Skin of body (tissue), 2 donors: Measurements from ENCODE around the gene MYL5. TPM values are rescaled to one million over a fixed set of nuclear protein-coding genes. Genes with fewer than 3 reads are reported as not detected.
"Not testable (repeated sequence)": the region's sequence is repeated elsewhere in the genome, so short reads cannot be mapped to it uniquely, and the experiment has no call there.

Experiments
- DNase-seq: peaks from one replicate; lab custom pipeline; 2025; lab: John Stamatoyannopoulos, UW
- total RNA-seq: library from RNA; depleted of rRNA; stranded (reverse); fragments of >200 nt; gene quantifications from one replicate; pipeline ENCODE4 v1.2.3, GENCODE V29; 2014

The MYL5 gene
- total RNA-seq, 1 donor from 2014 or later = 94.6 TPM

GRCh38 chr4:669806-670559, 4.4 kb upstream of the MYL5 start:
- not testable (repeated sequence) for DNase-seq

- no peak for DNase-seq
Observed at GRCh38 chr4:671769-672168, 2.6 kb upstream of the MYL5 start.

GRCh38 chr4:673349-674091, 822 bp upstream of the MYL5 start:
- no peak for DNase-seq

- DNase-seq = no peak
Observed at GRCh38 chr4:675036-675882, 917 bp downstream of the MYL5 start.

- no peak for DNase-seq
Observed at GRCh38 chr4:675980-676870, 1.9 kb downstream of the MYL5 start.

DNA sequence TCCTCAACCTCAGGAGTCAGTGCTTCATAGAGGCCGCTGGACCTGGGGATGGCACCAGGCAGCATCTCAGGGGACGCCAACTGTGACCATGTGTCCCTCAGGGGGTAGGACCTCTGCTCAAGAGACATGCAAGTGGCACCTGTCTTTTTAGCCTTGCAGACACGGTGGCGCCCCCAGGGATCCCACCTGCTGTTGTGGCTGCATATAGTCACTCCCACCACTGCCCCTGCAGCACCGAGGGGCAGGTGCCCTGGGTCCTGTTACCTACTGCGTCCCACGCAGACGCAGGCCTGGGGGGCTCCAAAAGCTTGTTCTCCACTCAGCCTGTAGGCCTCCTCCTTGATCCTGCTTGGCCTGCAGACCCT, 2.5 kb downstream of the MYL5 start:
- no peak for DNase-seq

DNA sequence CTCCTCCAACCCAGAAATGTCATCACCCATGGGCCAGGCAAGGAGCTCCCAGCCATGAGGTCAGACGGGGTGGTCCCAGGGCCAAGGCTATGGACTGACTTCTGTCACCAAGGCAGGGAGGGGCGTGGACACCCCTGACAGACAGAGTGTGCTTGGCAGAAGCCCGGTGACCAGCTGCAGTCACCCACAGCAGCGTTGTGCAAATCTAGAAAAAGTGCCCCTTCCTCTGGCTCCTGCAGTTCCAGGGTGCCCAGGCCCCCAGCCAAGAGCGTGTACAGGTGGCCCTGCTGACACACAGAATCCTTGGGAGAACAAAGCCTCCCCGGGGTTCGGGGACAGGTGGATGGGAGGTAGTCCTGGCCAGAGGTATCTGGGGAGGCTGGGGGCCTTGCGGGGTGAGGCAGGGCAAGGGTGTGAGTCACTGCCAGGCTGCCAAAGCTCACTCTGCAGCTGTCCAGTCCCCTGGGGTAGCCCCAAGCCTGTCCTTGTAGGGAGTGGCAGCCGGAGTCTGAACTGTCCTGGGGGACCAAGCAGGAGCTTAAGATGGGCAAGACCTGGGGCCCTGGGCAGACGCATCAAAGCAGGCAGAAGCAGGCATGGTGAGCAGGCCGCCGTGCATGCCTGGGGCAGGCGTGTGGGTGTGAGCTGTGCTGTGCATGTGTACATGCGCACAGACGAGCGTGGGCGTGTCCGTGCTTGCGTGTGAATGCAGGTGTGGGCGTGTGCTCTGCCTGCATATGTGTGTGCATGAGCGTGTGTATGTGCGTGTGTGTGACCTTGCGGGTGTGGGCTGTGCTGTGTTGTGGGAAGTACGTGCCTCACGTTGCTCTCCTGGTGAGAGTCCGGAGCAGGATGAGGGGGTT, 3.3 kb downstream of the MYL5 start:
- DNase-seq = no peak

DNA sequence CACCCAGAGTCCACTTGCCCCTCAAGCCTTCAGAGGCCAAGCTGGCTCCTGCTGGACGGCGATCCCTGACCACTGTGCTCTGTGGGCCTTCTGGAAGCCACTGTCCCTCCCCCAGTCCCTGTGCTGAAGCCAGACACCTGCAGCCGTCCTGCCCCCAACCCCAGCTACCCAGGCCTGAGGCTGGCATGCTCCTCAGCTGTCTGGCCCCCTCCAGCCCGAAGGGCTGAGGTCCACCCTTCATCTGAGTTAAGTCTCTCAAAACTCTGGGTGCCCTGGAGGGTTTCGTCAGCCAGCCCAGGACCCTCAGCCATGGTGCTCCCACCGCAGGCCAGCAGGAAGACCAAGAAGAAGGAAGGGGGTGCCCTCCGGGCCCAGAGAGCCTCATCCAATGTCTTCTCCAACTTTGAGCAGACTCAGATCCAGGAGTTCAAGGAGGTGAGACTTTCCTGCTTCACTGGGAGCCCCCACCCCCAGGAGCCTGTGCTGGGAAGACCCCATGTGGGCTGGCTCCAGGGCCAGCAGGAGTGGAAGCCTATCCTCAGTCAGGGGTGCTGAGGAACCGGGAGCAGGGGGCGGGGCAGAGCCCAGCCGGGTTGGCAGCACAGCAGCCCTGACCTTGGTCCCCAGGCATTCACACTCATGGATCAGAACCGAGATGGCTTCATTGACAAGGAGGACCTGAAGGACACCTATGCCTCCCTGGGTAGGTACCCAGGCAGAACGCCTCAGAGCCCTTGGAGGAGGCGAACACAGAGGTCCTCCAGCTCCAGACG, 4.2 kb downstream of the MYL5 start:
- no peak for DNase-seq

- DNase-seq = no peak
Observed at GRCh38 chr4:679104-679481, 4.8 kb downstream of the MYL5 start.

DNA sequence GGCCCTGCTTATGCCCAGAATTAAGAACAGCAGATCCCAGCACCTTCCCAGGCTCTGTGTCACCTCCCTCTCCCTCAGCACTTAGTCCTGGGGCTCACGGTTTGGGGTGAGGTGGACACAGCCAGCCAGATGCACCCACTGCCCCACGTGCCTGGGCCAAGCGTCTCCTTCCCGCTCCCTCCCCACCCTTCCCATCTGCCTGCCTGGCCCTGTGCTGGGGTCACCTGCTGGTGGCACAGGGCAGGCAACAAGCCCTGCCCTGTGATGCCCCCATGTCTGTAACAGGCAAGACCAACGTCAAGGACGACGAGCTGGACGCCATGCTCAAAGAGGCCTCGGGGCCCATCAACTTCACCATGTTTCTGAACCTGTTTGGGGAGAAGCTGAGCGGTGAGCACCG, 5.3 kb downstream of the MYL5 start:
- no peak for DNase-seq

DNA sequence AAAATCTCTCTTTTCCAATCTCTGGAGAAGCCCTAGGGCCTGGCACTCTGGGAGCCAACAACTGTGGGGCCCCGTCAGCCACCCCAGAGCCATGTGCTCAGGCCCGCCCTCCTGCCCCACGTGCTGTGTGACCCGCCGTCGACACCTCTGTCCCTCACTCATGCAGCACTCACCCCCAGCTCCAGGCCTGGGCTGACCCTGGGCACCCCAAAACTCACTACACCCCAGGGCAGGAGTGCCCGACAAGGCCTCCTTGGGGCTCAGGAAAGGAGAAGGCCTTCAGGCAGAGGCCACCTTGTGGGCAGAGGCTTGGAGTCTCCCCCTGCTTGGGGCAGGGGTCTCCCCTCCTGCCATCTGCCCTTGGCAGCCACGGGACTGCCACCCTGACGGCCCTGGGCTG, 5.7 kb downstream of the MYL5 start:
- DNase-seq = no peak

GRCh38 chr4:680551-680927, 6.2 kb downstream of the MYL5 start:
- no peak for DNase-seq

DNA sequence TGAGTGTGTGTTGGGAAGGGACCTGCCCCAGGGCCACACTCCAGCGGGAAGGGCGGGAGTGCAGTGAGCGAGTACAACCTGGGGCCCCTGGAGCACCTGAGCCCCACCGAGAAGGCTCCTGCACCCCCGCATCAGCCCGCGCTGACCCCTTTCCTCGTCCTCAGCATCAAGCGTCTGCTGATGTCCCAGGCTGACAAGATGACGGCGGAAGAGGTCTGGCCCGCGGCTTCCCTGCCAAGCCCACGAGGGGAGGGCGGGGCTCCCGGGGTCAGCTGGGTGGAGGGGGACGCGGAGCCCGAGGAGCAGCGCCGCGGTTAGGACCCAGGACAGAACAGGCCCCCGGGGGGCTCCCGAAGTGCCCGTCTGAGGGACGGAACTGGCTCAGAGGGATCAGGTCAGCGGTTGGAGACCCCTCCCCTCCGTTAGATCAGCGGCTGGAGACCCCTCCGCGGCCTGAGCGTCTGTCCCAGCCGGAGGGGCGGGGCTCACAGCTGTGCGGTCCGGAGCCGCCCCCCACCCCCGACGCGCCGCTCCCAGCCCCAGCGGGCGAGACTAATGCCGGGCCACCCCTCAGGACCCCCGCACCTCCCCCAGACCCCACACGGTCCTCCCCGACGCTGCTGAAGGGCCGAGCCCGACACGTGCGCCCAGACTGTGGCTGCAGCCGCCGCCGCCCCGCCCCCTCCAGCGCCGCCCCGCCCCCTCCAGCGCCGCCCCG, 6.7 kb downstream of the MYL5 start:
- DNase-seq = no peak

DNA sequence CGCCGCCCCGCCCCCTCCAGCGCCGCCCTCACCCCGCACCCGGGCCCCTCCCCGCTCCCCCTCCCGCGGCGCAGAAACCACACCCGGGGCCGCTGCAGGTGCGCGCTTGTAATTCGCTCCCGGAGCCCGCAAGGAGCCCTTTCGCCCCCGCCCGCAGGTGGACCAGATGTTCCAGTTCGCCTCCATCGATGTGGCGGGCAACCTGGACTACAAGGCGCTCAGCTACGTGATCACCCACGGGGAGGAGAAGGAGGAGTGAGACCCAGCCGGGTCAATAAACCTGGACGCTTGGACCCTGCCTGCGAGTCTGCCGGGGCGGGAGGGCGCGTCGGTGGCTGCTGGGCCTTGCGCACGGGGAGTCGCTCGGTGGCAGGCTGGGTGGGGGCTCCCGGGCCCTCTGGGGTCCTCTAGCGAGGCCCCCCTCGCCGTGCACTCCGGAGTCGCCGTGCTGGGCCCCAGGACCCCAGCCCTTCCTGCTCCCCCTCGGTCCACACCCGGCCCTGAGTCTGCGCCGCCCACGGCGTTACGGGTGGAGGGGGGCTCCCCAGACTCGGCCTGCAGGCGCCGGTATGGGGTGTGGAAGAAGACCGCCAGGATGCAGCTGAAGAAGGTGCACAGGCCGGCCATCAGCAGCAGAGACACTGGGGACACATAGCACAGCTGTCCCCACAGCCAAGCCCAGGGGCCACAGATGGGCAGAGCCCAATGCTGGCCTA, 7.6 kb downstream of the MYL5 start:
- DNase-seq = no peak

- no peak for DNase-seq
Observed at GRCh38 chr4:682490-683172, 8.3 kb downstream of the MYL5 start.

DNA sequence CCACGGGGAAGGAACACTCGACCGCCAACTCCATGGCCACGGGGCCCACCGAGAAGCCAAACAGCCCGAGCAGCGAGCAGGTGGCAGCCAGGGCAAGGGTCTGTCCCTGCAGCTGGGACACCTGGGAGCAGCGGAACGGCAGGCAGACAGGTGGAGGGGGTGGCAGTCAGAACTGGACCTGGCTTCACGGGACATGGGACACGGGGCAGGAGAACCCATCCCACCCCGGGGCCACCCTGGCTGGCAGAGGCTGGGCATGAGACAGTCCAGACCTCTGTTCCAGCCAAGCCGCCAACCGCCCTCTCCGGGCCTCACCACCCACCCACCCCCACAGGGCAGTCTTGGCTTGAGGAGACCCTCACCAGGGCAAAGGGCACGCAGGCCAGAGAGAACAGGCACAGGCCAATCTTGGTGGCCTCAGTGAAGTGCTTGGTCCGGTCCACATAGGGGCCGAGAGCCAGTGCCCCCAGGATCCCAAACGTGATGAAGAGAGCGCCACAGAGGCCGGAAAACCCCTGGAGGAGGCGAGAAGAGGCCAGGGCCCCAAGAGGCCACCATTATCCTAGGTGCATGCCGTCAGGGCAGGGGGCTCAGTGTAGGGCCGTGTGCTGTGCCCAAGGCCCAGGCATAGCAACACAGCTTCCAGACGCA, 9.0 kb downstream of the MYL5 start:
- no peak for DNase-seq
